DND-41 (cell line): ENCODE measurements around the gene CCDC85A.

ENCODE experiments used
- ATAC-seq: fragments of 200-7000 bp; cut with Tn5 transposase; 3 replicates; pipeline ENCODE4 v1.9.1; 2021; ENCODE audit warnings: low read depth; ENCODE audit not compliant: insufficient read depth
- DNase-seq: peaks from one replicate; pipeline ENCODE4 v3.0.0-alpha.2; 2020
- H2AFZ ChIP-seq: 2 replicates; pipeline ENCODE4 v1.6.0; 2012; ENCODE audit warnings: low read depth, low read length
- H3K27ac ChIP-seq: 2 replicates; pipeline ENCODE4 v1.5.1; 2012; ENCODE audit warnings: low read length, inconsistent platforms
- H3K27me3 ChIP-seq: fragments of 200-600 bp; sonication (generic); 2 replicates; pipeline ENCODE4 v1.6.0; 2012; ENCODE audit warnings: low read length, mild to moderate bottlenecking, inconsistent platforms; ENCODE audit not compliant: insufficient read depth, poor library complexity
- H3K36me3 ChIP-seq: 2 replicates; pipeline ENCODE4 v1.5.1; 2012; ENCODE audit warnings: low read length, inconsistent platforms; ENCODE audit not compliant: insufficient read depth
- H3K4me1 ChIP-seq: 2 replicates; pipeline ENCODE4 v1.5.1; 2012; ENCODE audit warnings: mild to moderate bottlenecking, low read length; ENCODE audit not compliant: insufficient read depth
- H3K4me2 ChIP-seq: 2 replicates; pipeline ENCODE4 v1.6.0; 2012; ENCODE audit warnings: mild to moderate bottlenecking, moderate library complexity, low read length, inconsistent platforms; ENCODE audit not compliant: insufficient read depth
- H3K4me3 ChIP-seq, 2 experiments: fragments of 200-600 bp in 1 of 2; shearing (Covaris generic) in 1 of 2; 2 replicates each; pipeline ENCODE4 v1.5.1; 2012 to 2016; ENCODE audit warnings: inconsistent platforms in 2 of 2, low read length in 2 of 2, mild to moderate bottlenecking in 2 of 2, low read depth in 1 of 2, moderate library complexity in 1 of 2
- H3K79me2 ChIP-seq: 2 replicates; pipeline ENCODE4 v1.6.0; 2012; ENCODE audit warnings: low read length, inconsistent platforms; ENCODE audit not compliant: insufficient read depth
- H3K9ac ChIP-seq: 2 replicates; pipeline ENCODE4 v1.6.0; 2012; ENCODE audit warnings: low read depth, mild to moderate bottlenecking, inconsistent platforms, low read length, moderate library complexity
- H3K9me3 ChIP-seq: 2 replicates; pipeline ENCODE4 v1.5.1; 2012; ENCODE audit warnings: low read length, moderate library complexity, mild to moderate bottlenecking, inconsistent platforms; ENCODE audit not compliant: insufficient read depth, severe bottlenecking
- H4K20me1 ChIP-seq: 2 replicates; pipeline ENCODE4 v1.6.0; 2012; ENCODE audit warnings: low read length; ENCODE audit not compliant: insufficient read depth
- EZH2 ChIP-seq: IDR thresholded peaks from 3 replicates; pipeline ENCODE4 v1.6.1; 2012; ENCODE audit warnings: borderline replicate concordance, low read depth, mild to moderate bottlenecking, moderate library complexity, low read length, inconsistent platforms; ENCODE audit not compliant: severe bottlenecking
- TF ChIP-seq, protein P1 (sequence below): IDR thresholded peaks from 2 replicates; pipeline ENCODE4 v1.5.1; 2012; ENCODE audit warnings: borderline replicate concordance, low read length, moderate library complexity, mild to moderate bottlenecking; ENCODE audit not compliant: poor library complexity, severe bottlenecking; ENCODE audit errors: extremely low read depth

CCDC85A gene

DNA sequence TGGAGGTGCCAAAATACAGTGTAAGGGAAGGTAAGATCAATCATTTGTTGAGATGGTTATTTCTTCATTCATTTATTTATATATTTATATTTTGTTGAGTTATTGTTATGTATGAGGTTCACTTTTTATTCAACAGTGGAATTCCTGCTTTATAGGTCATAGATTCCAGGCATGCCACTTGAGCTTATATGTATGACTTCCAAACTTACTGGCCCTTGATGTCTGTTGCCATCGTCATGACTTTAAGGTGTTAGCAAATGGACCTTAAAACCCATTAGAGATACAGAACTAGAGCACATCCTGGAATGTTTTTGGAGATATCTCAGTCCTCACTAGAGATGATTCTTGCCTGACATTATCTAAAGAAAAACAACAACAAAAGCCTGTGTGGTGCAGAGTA lies 25.9 kb downstream of the CCDC85A start:
- no peak overlapping the region for H3K27ac ChIP-seq
- H3K9ac ChIP-seq = no peak overlapping the region
- H3K9me3 ChIP-seq = no peaks in the 10 kb centered on the region
- TF ChIP-seq EZH2 = no peak
- TF ChIP-seq, protein P1, sequence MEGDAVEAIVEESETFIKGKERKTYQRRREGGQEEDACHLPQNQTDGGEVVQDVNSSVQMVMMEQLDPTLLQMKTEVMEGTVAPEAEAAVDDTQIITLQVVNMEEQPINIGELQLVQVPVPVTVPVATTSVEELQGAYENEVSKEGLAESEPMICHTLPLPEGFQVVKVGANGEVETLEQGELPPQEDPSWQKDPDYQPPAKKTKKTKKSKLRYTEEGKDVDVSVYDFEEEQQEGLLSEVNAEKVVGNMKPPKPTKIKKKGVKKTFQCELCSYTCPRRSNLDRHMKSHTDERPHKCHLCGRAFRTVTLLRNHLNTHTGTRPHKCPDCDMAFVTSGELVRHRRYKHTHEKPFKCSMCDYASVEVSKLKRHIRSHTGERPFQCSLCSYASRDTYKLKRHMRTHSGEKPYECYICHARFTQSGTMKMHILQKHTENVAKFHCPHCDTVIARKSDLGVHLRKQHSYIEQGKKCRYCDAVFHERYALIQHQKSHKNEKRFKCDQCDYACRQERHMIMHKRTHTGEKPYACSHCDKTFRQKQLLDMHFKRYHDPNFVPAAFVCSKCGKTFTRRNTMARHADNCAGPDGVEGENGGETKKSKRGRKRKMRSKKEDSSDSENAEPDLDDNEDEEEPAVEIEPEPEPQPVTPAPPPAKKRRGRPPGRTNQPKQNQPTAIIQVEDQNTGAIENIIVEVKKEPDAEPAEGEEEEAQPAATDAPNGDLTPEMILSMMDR = no peak
- H3K27me3 ChIP-seq = no peaks in the 10 kb centered on the region
- no peaks in the 10 kb centered on the region for H4K20me1 ChIP-seq
- no peaks in the 10 kb centered on the region for H3K79me2 ChIP-seq
- no peak for ATAC-seq
- H3K4me1 ChIP-seq = no peaks in the 10 kb centered on the region
- no peak overlapping the region for H3K4me3 ChIP-seq
- no peak for DNase-seq
- H3K4me2 ChIP-seq = no peak overlapping the region
- H3K36me3 ChIP-seq = no peaks in the 10 kb centered on the region
- H2AFZ ChIP-seq = no peak overlapping the region

DNA sequence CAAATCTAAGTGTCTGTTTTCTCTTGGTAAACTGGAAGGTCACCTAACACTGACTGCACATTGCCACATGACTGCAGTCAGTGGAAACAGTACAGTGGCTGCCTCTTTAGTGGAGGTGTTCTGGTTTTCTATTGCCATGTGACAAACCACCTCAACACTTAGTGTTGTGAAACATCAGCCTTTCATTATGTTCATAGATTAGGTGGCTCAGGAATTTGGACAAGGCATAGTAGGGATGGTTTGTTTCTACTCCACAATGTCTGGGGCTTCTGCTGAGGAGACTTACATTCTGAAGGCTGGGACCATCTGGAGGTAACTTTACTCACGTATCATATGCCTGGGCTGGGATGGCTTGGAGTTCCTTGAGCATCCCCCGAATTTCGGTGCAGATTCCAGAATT lies 26.5 kb downstream of the CCDC85A start:
- no peaks in the 10 kb centered on the region for H3K9me3 ChIP-seq
- no peak for ATAC-seq
- H3K4me1 ChIP-seq = no peaks in the 10 kb centered on the region
- no peaks in the 10 kb centered on the region for H3K36me3 ChIP-seq
- DNase-seq = no peak
- no peaks in the 10 kb centered on the region for H4K20me1 ChIP-seq
- no peaks in the 10 kb centered on the region for H3K79me2 ChIP-seq
- H3K4me2 ChIP-seq = no peak overlapping the region
- no peak overlapping the region for H2AFZ ChIP-seq
- no peak overlapping the region for H3K9ac ChIP-seq
- TF ChIP-seq, protein P1 = no peak
- TF ChIP-seq EZH2 = no peak
- no peak overlapping the region for H3K4me3 ChIP-seq
- no peak overlapping the region for H3K27ac ChIP-seq
- H3K27me3 ChIP-seq = no peaks in the 10 kb centered on the region

DNA sequence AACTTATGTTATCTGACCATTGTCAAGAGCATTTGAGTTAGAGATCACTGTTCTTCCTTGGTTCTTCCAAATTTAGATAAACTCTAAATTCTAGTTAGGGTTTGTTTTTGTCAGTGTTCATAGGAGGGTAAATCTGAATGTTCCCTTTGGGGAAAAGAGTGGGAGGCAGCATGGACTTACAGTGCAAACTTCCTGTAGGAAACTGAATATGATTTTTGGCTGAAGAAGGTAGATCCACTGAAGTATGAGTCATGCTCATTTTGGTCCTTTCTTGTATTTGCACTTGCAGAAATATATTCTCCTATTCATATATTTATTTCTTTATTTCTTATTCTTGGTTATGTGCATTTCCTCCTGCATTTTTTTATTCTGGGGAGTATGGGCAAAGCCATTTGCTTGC lies 27.3 kb downstream of the CCDC85A start:
- TF ChIP-seq, protein P1 = no peak
- no peak for TF ChIP-seq EZH2
- ATAC-seq = no peak
- no peak overlapping the region for H3K9ac ChIP-seq
- no peak overlapping the region for H3K4me3 ChIP-seq
- no peaks in the 10 kb centered on the region for H3K79me2 ChIP-seq
- H3K4me1 ChIP-seq = no peaks in the 10 kb centered on the region
- no peaks in the 10 kb centered on the region for H3K36me3 ChIP-seq
- no peak overlapping the region for H3K27ac ChIP-seq
- no peaks in the 10 kb centered on the region for H4K20me1 ChIP-seq
- no peak overlapping the region for H2AFZ ChIP-seq
- H3K9me3 ChIP-seq = no peaks in the 10 kb centered on the region
- no peaks in the 10 kb centered on the region for H3K27me3 ChIP-seq
- no peak for DNase-seq
- no peak overlapping the region for H3K4me2 ChIP-seq

DNA sequence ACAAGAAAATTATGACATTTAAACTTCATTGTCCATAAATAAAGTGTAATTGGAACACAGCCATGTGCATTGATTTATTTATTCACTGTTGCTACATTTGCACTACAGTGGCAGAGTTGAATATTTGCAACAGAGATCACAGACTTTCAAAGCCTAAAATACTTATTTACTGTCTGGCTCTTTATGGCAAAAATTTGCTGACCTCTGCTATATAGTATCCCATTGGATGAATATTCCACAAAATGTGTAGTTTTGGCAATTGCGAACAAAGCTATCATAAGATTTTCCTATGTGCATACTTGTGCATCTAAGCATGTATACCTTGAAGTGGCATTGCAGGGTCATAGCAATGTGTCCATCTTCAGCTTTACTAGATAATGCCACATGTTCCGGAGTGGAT lies 32.1 kb downstream of the CCDC85A start:
- ATAC-seq (no peak), DNase-seq (no peak)
- Histone ChIP-seq H2AFZ (no peak overlapping the region), H3K27ac (no peak overlapping the region), H3K4me3 (no peak overlapping the region), H3K79me2 (no peaks in the 10 kb centered on the region), H3K9me3 (no peaks in the 10 kb centered on the region), H3K4me1 (no peaks in the 10 kb centered on the region), H3K9ac (no peak overlapping the region), H3K27me3 (no peaks in the 10 kb centered on the region), H3K36me3 (no peaks in the 10 kb centered on the region), H3K4me2 (no peak overlapping the region), H4K20me1 (no peaks in the 10 kb centered on the region)
- TF ChIP-seq, protein P1 = no peak
